SU-DHL-6 (cell line): ENCODE data around the gene FBF1.

Experiments used
- EZH2phosphoT487 ChIP-seq: fragments of 200-600 bp; sonication (generic), shearing (Covaris generic); conservative IDR thresholded peaks from 2 replicates; pipeline ENCODE4 v1.6.1; 2018; ENCODE audit warnings: mild to moderate bottlenecking, antibody characterized with exemption, low read length, moderate library complexity, mixed read lengths
- TF ChIP-seq, protein P1 (sequence below): fragments of 200-600 bp; sonication (generic); IDR thresholded peaks from one replicate; pipeline ENCODE4 v1.5.1; 2017; ENCODE audit warnings: antibody characterized with exemption, mild to moderate bottlenecking, low read length, moderate library complexity; ENCODE audit not compliant: insufficient read depth, poor library complexity, severe bottlenecking

DNA sequence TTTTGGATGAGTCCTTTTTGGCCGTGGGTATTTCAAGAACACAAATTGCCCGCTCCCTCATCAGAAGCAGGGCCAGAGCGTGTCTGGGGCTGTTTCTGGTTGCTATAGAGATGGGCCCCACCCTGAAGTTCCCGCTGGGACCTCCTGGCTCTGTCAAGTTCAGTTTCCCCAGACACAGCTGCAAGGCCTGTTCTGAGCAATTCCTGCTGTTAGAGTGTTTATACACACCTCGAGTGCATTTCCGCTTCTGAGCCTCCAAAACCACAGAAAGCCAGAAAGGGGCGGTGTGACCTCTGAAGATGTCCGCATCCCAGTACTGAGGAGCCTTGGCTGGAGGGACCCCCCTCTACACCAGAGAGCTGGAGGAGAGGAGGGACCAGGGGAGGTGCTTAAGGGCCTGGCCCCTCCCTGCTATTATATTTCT is 76.4 kb downstream of the FBF1 start:
- TF ChIP-seq, protein P1, sequence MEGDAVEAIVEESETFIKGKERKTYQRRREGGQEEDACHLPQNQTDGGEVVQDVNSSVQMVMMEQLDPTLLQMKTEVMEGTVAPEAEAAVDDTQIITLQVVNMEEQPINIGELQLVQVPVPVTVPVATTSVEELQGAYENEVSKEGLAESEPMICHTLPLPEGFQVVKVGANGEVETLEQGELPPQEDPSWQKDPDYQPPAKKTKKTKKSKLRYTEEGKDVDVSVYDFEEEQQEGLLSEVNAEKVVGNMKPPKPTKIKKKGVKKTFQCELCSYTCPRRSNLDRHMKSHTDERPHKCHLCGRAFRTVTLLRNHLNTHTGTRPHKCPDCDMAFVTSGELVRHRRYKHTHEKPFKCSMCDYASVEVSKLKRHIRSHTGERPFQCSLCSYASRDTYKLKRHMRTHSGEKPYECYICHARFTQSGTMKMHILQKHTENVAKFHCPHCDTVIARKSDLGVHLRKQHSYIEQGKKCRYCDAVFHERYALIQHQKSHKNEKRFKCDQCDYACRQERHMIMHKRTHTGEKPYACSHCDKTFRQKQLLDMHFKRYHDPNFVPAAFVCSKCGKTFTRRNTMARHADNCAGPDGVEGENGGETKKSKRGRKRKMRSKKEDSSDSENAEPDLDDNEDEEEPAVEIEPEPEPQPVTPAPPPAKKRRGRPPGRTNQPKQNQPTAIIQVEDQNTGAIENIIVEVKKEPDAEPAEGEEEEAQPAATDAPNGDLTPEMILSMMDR = no peak
- TF ChIP-seq EZH2phosphoT487 = no peak
